Neural cell (in vitro differentiated cells): ENCODE measurements around the gene KRTAP5-2. TPM values are rescaled to one million over a fixed set of nuclear protein-coding genes. Genes with fewer than 3 reads are reported as not detected.
A peak's percentile ranks its signal among the peaks of the same experiment; 100 is the strongest.

ENCODE experiments used
- H2AFZ ChIP-seq: fragments of 200-600, 300-800 bp; sonication (generic), shearing (Covaris generic); 2 replicates; pipeline ENCODE4 v1.6.0; 2014; ENCODE audit warnings: low read depth, mild to moderate bottlenecking, antibody characterized with exemption, low read length, moderate library complexity
- H3F3A ChIP-seq: fragments of 200-600 bp; shearing (Covaris generic); 2 replicates; pipeline ENCODE4 v1.6.1; 2016; ENCODE audit warnings: mild to moderate bottlenecking, moderate library complexity, mixed read lengths, antibody characterized with exemption, low read length; ENCODE audit not compliant: insufficient read depth, poor library complexity, severe bottlenecking
- H3K27ac ChIP-seq: fragments of 200-600, 300-800 bp; sonication (generic), shearing (Covaris generic); 2 replicates; pipeline ENCODE4 v1.5.1; 2014; ENCODE audit warnings: mild to moderate bottlenecking, low read length, moderate library complexity
- H3K27me3 ChIP-seq: fragments of 300-800, 200-600 bp; sonication (generic), shearing (Covaris generic); 2 replicates; pipeline ENCODE4 v1.6.0; 2014; ENCODE audit warnings: mild to moderate bottlenecking, low read depth, low read length, moderate library complexity; ENCODE audit not compliant: insufficient read depth
- H3K36me3 ChIP-seq: fragments of 300-800, 200-600 bp; sonication (generic), shearing (Covaris generic); 2 replicates; pipeline ENCODE4 v1.5.1; 2014; ENCODE audit warnings: mild to moderate bottlenecking, antibody characterized with exemption, low read length, moderate library complexity; ENCODE audit not compliant: insufficient read depth
- H3K4me2 ChIP-seq: fragments of 300-800, 200-600 bp; sonication (generic), shearing (Covaris generic); 2 replicates; pipeline ENCODE4 v1.6.0; 2014; ENCODE audit warnings: mild to moderate bottlenecking, low read length
- H3K4me3 ChIP-seq: fragments of 300-800, 200-600 bp; sonication (generic), shearing (Covaris generic); 2 replicates; pipeline ENCODE4 v1.5.1; 2014; ENCODE audit warnings: mild to moderate bottlenecking, low read length, moderate library complexity
- H3K79me2 ChIP-seq: fragments of 200-600 bp; shearing (Covaris generic); replicated peaks from 2 replicates; pipeline ENCODE4 v1.6.0; 2014; ENCODE audit warnings: mild to moderate bottlenecking, low read length, moderate library complexity; ENCODE audit not compliant: insufficient read depth
- H3K9ac ChIP-seq: fragments of 300-800, 200-600 bp; sonication (generic), shearing (Covaris generic); 2 replicates; pipeline ENCODE4 v1.6.1; 2016; ENCODE audit warnings: mild to moderate bottlenecking, low read length, mixed read lengths
- H3K9me2 ChIP-seq: fragments of 200-600 bp; shearing (Covaris generic); 2 replicates; pipeline ENCODE4 v1.6.1; 2016; ENCODE audit warnings: mild to moderate bottlenecking, low read length, mixed read lengths; ENCODE audit not compliant: insufficient read depth
- H3K9me3 ChIP-seq: fragments of 200-600, 300-800 bp; sonication (generic), shearing (Covaris generic); 2 replicates; pipeline ENCODE4 v1.6.1; 2016; ENCODE audit warnings: mild to moderate bottlenecking, mixed run types, low read length, moderate library complexity, mixed read lengths
- H4K20me1 ChIP-seq: fragments of 200-600 bp; shearing (Covaris generic); 2 replicates; pipeline ENCODE4 v1.6.1; 2016; ENCODE audit warnings: mild to moderate bottlenecking, mixed run types; ENCODE audit not compliant: insufficient read depth
- EP300 ChIP-seq: fragments of 450-650 bp; conservative IDR thresholded peaks from 2 replicates; pipeline ENCODE4 v1.6.1; 2014; ENCODE audit warnings: antibody characterized with exemption, mild to moderate bottlenecking, moderate library complexity; ENCODE audit not compliant: poor library complexity, severe bottlenecking
- EZH2 ChIP-seq: fragments of 200-600, 300-800 bp; shearing (Covaris generic), sonication (generic); IDR thresholded peaks from 2 replicates; pipeline ENCODE4 v1.6.1; 2014; ENCODE audit warnings: antibody characterized with exemption, low read length, borderline replicate concordance, mild to moderate bottlenecking; ENCODE audit not compliant: insufficient read depth, poor library complexity, severe bottlenecking
- MXI1 ChIP-seq: fragments of 450-650 bp; conservative IDR thresholded peaks from 2 replicates; pipeline ENCODE4 v1.6.1; 2014; ENCODE audit warnings: antibody characterized with exemption, mild to moderate bottlenecking; ENCODE audit not compliant: poor library complexity, severe bottlenecking
- POLR2AphosphoS5 ChIP-seq: IDR thresholded peaks from 2 replicates; pipeline ENCODE4 v1.6.1; 2012
- RAD21 ChIP-seq: fragments of 450-650 bp; conservative IDR thresholded peaks from 2 replicates; pipeline ENCODE4 v1.6.1; 2014; ENCODE audit warnings: antibody characterized with exemption, mild to moderate bottlenecking, moderate library complexity
- SMC3 ChIP-seq: fragments of 450-650 bp; conservative IDR thresholded peaks from 2 replicates; pipeline ENCODE4 v1.6.1; 2014; ENCODE audit warnings: antibody characterized with exemption, mild to moderate bottlenecking, moderate library complexity; ENCODE audit not compliant: poor library complexity
- TAF1 ChIP-seq: IDR thresholded peaks from 2 replicates; pipeline ENCODE4 v1.6.1; 2012; ENCODE audit warnings: low read depth
- polyA plus RNA-seq: library from polyadenylated mRNA; depleted of rRNA; stranded (reverse); fragments of >200 nt; gene quantifications from 2 replicates; pipeline ENCODE4 v1.2.3, GENCODE V29; 2014
- TF ChIP-seq, protein P1 (sequence below): fragments of 450-650 bp; IDR thresholded peaks from 2 replicates; pipeline ENCODE4 v1.5.1; 2014; ENCODE audit warnings: antibody characterized with exemption, mild to moderate bottlenecking, moderate library complexity; ENCODE audit not compliant: poor library complexity, severe bottlenecking
- TF ChIP-seq, protein P2 (sequence below): IDR thresholded peaks from 2 replicates; pipeline ENCODE4 v1.6.1; 2012; ENCODE audit warnings: borderline replicate concordance

KRTAP5-2 gene
- polyA plus RNA-seq, 1 donor from 2014 or later: not detected

DNA sequence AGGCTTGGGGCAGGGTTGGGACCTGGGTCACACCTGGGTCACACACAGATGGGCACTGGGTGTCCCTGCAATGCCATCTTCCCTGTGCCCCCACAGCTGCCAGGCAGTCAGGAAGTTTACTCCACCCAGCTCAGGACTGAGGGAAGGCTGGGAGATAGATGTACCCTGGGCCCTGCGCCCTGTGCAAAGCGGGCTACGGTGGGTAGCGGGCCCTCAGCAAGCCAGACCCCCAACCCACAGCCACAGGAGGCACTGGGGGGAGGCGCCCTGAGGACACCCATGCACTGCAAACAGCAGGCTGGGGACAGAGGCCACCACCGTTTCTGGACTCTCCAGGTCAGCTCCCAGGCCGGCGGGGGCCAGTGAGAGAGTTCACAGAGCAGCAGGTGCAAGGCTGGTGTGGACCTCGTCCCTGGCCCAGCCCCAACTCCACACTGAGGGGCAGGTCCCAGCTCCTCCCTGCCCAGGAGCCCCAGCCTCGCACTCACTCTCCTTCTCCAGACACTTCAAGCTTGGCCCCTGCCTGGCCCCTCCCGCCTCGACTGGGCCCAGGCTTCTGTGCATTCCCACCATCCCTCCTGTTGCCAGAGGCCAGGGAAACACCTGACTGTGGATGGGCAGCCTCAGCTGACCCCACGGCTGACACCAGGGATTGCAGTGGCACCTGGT lies 30.9 kb downstream of the KRTAP5-2 start:
- peak overlapping the region; percentile 81 for H3K4me2 ChIP-seq
- TF ChIP-seq TAF1: no peak
- TF ChIP-seq EP300: no peak
- no peak for TF ChIP-seq POLR2AphosphoS5
- TF ChIP-seq SMC3: no peak
- TF ChIP-seq, protein P1, sequence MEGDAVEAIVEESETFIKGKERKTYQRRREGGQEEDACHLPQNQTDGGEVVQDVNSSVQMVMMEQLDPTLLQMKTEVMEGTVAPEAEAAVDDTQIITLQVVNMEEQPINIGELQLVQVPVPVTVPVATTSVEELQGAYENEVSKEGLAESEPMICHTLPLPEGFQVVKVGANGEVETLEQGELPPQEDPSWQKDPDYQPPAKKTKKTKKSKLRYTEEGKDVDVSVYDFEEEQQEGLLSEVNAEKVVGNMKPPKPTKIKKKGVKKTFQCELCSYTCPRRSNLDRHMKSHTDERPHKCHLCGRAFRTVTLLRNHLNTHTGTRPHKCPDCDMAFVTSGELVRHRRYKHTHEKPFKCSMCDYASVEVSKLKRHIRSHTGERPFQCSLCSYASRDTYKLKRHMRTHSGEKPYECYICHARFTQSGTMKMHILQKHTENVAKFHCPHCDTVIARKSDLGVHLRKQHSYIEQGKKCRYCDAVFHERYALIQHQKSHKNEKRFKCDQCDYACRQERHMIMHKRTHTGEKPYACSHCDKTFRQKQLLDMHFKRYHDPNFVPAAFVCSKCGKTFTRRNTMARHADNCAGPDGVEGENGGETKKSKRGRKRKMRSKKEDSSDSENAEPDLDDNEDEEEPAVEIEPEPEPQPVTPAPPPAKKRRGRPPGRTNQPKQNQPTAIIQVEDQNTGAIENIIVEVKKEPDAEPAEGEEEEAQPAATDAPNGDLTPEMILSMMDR: no peak
- no peak for TF ChIP-seq EZH2
- no peak for TF ChIP-seq MXI1
- no peak for TF ChIP-seq RAD21
- TF ChIP-seq, protein P2, sequence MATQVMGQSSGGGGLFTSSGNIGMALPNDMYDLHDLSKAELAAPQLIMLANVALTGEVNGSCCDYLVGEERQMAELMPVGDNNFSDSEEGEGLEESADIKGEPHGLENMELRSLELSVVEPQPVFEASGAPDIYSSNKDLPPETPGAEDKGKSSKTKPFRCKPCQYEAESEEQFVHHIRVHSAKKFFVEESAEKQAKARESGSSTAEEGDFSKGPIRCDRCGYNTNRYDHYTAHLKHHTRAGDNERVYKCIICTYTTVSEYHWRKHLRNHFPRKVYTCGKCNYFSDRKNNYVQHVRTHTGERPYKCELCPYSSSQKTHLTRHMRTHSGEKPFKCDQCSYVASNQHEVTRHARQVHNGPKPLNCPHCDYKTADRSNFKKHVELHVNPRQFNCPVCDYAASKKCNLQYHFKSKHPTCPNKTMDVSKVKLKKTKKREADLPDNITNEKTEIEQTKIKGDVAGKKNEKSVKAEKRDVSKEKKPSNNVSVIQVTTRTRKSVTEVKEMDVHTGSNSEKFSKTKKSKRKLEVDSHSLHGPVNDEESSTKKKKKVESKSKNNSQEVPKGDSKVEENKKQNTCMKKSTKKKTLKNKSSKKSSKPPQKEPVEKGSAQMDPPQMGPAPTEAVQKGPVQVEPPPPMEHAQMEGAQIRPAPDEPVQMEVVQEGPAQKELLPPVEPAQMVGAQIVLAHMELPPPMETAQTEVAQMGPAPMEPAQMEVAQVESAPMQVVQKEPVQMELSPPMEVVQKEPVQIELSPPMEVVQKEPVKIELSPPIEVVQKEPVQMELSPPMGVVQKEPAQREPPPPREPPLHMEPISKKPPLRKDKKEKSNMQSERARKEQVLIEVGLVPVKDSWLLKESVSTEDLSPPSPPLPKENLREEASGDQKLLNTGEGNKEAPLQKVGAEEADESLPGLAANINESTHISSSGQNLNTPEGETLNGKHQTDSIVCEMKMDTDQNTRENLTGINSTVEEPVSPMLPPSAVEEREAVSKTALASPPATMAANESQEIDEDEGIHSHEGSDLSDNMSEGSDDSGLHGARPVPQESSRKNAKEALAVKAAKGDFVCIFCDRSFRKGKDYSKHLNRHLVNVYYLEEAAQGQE: no peak
- H4K20me1 ChIP-seq: peaks cover 31% of the 10 kb centered on the region
- H3F3A ChIP-seq: no peaks in the 10 kb centered on the region
- H3K9me2 ChIP-seq: no peaks in the 10 kb centered on the region
- peak overlapping the region; percentile 97 for H3K9ac ChIP-seq
- peak overlapping the region; percentile 85 for H3K27ac ChIP-seq
- no peak overlapping the region for H2AFZ ChIP-seq
- peak overlapping the region; percentile 94 for H3K4me3 ChIP-seq
- peaks cover 56% of the 10 kb centered on the region for H3K79me2 ChIP-seq
- H3K36me3 ChIP-seq: no peaks in the 10 kb centered on the region
- no peaks in the 10 kb centered on the region for H3K27me3 ChIP-seq
- no peaks in the 10 kb centered on the region for H3K9me3 ChIP-seq

DNA sequence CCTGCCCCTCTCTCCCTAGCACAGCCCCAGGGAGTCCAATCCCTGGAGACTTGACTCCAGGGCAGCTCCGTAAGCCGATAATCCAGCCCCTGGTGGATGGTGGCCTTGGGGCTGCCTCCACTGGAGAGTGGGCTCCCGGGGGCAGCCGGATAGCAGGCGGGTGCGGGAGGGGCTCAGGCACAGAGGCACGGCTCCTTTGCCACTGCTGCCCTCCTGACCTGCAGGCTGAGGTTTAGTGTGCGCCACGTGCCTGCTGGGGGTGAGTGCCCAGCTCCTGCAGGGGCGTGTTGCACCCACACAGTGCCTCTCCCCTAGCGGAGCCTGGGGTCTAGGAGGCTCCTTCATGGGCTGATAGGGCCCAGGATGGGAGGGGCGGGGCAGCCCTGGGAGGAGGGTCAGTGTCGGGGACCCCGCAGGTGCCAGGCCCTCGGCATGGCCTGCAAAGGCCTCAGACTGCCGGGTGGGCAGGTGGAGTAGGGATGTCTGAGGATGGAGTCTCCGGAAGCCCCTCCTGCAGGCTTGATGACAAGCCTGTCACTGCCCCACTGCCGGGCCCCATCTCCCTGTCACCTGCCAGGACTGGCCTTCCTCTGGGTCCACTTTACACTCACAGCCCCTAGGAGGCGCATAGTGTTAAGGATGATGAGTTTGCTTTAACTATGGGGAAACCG lies 31.6 kb downstream of the KRTAP5-2 start:
- H3F3A ChIP-seq: no peaks in the 10 kb centered on the region
- H3K9me3 ChIP-seq: no peaks in the 10 kb centered on the region
- peak overlapping the region; percentile 97 for H3K9ac ChIP-seq
- H3K27ac ChIP-seq: no peak overlapping the region
- H3K79me2 ChIP-seq: peaks cover 56% of the 10 kb centered on the region
- no peaks in the 10 kb centered on the region for H3K27me3 ChIP-seq
- H3K9me2 ChIP-seq: no peaks in the 10 kb centered on the region
- no peak overlapping the region for H2AFZ ChIP-seq
- no peaks in the 10 kb centered on the region for H3K36me3 ChIP-seq
- peak overlapping the region; percentile 94 for H3K4me3 ChIP-seq
- H3K4me2 ChIP-seq: no peak overlapping the region
- TF ChIP-seq EZH2: no peak
- no peak for TF ChIP-seq MXI1
- peak; percentile 8 for TF ChIP-seq POLR2AphosphoS5
- no peak for TF ChIP-seq EP300
- no peak for TF ChIP-seq TAF1
- H4K20me1 ChIP-seq: peaks cover 37% of the 10 kb centered on the region
